GM18951 (cell line): ENCODE measurements around the gene TRIP10.
A peak's percentile ranks its signal among the peaks of the same experiment; 100 is the strongest.
"Not testable (repeated sequence)": the region's sequence is repeated elsewhere in the genome, so short reads cannot be mapped to it uniquely, and the experiment has no call there.

Experiments used
- POLR2A ChIP-seq: IDR thresholded peaks from 4 replicates; pipeline ENCODE4 v1.6.1; 2011; ENCODE audit warnings: mild to moderate bottlenecking; ENCODE audit not compliant: insufficient read length, insufficient read depth; ENCODE audit errors: extremely low read depth
- in situ Hi-C: fragments of 300-500 bp; cut with MboI; formaldehyde crosslinking; loops from one replicate; pipeline ENCODE4 v1.12.0; 2022; ENCODE audit warnings: low sequenced_read_pairs, mixed read lengths, inconsistent platforms; ENCODE audit not compliant: unreplicated experiment

TRIP10 gene

GRCh38 chr19:6744381-6745301, 5.2 kb downstream of the TRIP10 start:
- in situ Hi-C loops, result no loop called here
- no peak for TF ChIP-seq POLR2A

DNA sequence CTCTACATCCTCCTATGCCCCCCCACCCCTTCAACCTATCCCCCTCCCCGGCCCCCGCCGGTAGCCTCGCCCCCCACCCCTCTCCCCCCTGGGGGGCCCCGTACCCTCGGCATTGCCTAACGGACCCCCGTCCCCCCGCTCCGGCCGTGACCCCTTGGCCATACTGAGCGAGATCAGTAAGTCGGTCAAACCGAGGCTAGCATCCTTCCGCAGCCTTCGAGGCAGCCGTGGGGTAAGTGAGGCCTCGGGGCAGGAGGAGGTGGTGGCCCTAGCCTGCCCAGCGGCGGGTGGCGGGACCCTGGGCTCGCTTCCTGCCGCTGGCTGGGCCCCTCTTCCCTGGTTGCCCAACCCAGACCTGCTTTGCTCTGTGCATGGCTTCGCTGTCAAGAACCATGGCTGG, 6.5 kb downstream of the TRIP10 start:
- in situ Hi-C loops, result no loop called here
- no peak for TF ChIP-seq POLR2A

- in situ Hi-C loops, result not testable (repeated sequence)
Measured at GRCh38 chr19:6748543-6748942, 9.1 kb downstream of the TRIP10 start.

DNA sequence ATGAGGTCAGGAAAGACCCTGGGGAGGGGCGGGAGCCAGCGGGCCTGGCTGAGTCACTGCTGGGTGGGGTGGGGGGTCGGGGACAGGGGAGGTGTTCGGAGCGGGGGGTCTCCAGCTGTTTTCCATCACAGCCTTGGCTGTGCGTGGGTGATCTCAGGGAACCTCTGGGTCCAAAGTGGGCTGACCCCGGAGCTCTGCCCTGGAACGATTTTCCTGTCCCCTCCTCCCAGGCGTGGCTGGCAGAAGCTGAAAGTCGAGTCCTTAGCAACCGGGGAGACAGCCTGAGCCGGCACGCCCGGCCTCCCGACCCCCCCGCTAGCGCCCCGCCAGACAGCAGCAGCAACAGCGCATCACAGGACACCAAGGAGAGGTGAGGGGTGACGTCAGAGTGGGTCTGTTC, 10.6 kb downstream of the TRIP10 start:
- no peak for TF ChIP-seq POLR2A
- in situ Hi-C loops, result loop anchor here (5.0 kb wide), 1 partner anchor 102 kb away; no protein-coding TSS in a partner anchor

GRCh38 chr19:6751189-6751588, 11.7 kb downstream of the TRIP10 start:
- no peak for TF ChIP-seq POLR2A
- in situ Hi-C loops, result loop anchor here (5.0 kb wide), 1 partner anchor 101 kb away; no protein-coding TSS in a partner anchor

- in situ Hi-C loops, result loop anchor here (5.0 kb wide), 1 partner anchor 100 kb away; no protein-coding TSS in a partner anchor
- no peak for TF ChIP-seq POLR2A
Measured at GRCh38 chr19:6752256-6753177, 13.0 kb downstream of the TRIP10 start.

DNA sequence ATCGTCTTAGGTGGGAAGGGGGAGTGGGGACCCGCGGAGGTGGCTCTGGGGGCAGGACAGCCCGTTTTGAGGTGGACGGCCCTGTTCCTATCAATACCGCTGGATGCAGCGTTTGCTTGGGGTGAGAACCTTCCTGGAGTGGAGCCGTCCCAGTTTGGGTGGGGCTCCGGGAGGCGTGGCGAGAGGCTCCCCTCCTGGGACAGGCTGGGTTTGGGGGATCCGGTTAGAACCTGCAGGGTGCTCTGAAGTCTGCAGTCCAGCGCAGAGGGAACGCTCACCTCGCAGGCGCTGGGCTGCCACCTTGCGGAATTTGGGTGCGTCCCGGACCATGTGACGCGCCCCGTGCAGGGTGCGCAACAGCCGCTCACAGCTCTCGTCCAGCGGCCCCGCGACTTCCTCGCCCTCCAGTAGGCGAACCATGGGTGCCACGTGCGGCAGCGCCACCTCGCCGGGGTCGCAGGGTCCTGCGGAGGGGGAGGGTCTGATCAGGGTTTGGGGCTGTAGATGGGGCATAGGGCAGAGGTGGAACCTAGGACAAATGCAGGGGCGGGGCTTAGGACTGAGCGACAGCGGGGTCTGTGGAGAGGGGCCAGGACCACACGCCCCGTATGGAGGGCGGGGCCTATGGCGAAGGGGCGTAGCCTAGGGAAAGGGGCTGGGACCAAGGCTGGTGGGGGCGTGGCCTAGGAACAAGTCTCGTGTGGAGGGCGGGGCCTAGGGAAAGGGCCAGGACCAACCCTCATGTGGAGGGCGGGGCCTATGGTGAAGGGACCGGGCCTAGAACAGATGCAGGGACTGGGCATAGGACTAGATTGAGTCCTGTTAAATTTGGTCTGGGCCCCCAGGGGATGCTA, 13.9 kb downstream of the TRIP10 start:
- in situ Hi-C loops, result loop anchor here (5.0 kb wide), 1 partner anchor 99 kb away; no protein-coding TSS in a partner anchor
- TF ChIP-seq POLR2A, result peak; percentile 53

DNA sequence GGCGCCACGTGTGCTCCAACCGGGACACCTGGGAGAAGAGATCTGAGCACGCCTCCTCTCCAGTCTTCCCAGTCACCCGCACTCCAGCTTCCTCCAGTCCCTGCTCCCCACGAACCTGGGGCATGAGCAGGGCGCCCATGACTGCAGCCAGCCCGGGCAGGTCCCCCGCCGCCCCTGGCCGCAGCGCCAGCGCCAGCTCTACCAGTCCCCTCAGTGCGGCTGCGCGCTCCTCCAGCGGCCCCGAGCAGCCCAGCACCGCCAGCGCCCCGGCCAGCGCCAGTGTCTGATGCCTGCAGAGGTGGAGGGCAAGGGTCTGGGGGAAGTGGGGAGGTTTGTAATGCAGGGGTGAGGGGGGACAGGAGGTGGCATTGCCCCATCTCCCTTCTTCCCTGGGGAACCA, 14.7 kb downstream of the TRIP10 start:
- TF ChIP-seq POLR2A, result no peak
- in situ Hi-C loops, result loop anchor here (5.0 kb wide), 1 partner anchor 98 kb away; no protein-coding TSS in a partner anchor

DNA sequence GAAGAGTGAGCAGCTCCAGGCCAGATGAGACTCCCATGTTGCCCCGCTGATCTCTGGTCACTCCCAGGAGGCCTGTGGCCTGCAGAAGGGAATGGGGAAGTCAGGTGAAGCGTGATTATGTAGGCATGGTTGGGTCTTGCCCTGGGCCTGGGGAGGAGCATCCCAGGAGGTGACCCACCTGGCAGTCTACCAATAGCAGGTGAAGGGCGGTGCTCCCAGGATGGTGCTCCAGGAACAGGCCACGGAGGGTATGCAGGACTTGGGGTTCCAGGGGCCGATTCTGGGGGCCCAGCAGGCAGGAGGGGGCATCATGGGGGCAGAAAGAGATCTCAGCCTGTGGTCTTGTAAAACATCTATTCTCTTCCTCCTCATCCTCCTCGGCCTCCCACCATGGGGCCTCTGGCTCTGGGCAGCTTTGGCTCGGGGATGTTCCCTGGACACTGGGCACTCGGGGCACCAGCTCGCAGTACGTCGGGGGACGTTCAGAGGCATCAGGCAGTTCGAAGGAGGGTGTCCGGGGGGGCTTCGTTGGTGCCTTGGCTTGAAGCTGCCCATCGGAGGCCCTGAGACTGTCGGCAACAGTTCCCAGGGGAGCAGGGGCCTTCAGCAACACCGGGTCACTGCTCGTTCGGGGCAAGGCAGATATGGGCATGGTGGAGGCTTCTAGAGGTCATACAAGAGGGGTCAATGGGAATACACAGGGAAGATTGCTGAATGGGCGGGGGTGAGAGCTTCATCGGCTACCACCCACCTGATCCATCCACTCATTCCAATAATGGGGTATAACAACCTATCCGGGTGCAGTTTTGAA, 15.4 kb downstream of the TRIP10 start:
- no peak for TF ChIP-seq POLR2A
- in situ Hi-C loops, result loop anchor here (5.0 kb wide), 1 partner anchor 97 kb away; no protein-coding TSS in a partner anchor

GRCh38 chr19:6760606-6761005, 21.1 kb downstream of the TRIP10 start:
- in situ Hi-C loops, result no loop called here
- TF ChIP-seq POLR2A, result no peak

DNA sequence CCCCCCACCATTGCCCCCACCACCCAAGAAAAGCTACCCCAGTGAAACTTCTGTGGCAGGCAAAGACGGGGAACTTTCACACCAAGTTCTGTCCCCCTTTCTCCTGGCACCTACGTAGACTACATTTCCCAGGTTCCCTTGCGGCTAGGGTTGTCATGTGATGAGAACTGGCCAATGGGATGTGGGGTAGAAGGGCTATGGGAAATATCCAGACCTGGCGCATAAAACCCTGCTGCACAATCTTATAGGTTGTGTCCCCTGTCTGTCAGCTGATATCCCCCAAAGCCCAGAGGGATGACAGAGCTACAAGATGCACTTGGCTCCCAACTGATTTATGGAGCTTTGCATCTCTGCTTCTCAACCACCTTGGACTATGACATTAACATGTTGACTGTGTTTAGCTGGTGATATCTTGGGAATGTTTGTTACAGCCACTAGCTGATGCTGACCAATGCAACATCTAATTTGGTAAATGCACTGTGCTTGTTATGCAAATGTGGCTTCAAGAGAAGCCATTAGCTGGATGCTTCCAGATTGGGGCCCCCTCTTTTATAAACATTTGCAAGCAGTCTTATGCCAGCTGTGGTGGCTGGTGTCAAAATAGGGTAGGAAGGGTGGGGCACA, 21.7 kb downstream of the TRIP10 start:
- in situ Hi-C loops, result no loop called here
- TF ChIP-seq POLR2A, result no peak

GRCh38 chr19:6762253-6762797, 22.8 kb downstream of the TRIP10 start:
- in situ Hi-C loops, result not testable (repeated sequence)
